Small intestine (tissue), 7 donors: ENCODE results near the gene S100A12. TPM values are rescaled to one million over a fixed set of nuclear protein-coding genes. Genes with fewer than 3 reads are reported as not detected.

Source experiments
- DNase-seq, 2 donors: peaks; one replicate each; pipeline versions ENCODE4 v3.0.0 to v3.0.0-alpha.2; 2013
- FAIRE-seq: peaks from 2 replicates; lab custom pipeline; 2012; peaks lifted over from hg19 to GRCh38; lab: Jason Lieb, UNC
- H3K27ac ChIP-seq, 3 donors: one replicate each; pipeline ENCODE4 v1.5.1; 2013; ENCODE audit warnings: low read length in 2 of 3, mild to moderate bottlenecking in 2 of 3, control low read depth in 1 of 3, inconsistent platforms in 1 of 3, low read depth in 1 of 3, moderate library complexity in 1 of 3
- H3K27me3 ChIP-seq, 3 donors: one replicate each; pipeline ENCODE4 v1.6.1; 2013; ENCODE audit warnings: low read length in 3 of 3, inconsistent platforms in 1 of 3; ENCODE audit not compliant: control insufficient read depth in 3 of 3, insufficient read depth in 3 of 3
- H3K36me3 ChIP-seq, 3 donors: one replicate each; pipeline ENCODE4 v1.6.1; 2013; ENCODE audit warnings: low read length in 3 of 3, inconsistent platforms in 1 of 3, low read depth in 1 of 3, mild to moderate bottlenecking in 1 of 3, moderate library complexity in 1 of 3; ENCODE audit not compliant: control insufficient read depth in 3 of 3, insufficient read depth in 2 of 3
- H3K4me1 ChIP-seq, 3 donors: one replicate each; pipeline ENCODE4 v1.6.1; 2013; ENCODE audit warnings: low read length in 2 of 3, inconsistent platforms in 1 of 3, low read depth in 1 of 3, mild to moderate bottlenecking in 1 of 3, moderate library complexity in 1 of 3; ENCODE audit not compliant: control insufficient read depth in 3 of 3, insufficient read depth in 2 of 3
- H3K4me3 ChIP-seq, 3 donors: one replicate each; pipeline ENCODE4 v1.5.1; 2013; ENCODE audit warnings: low read length in 3 of 3, control low read depth in 1 of 3, inconsistent platforms in 1 of 3, low read depth in 1 of 3, mild to moderate bottlenecking in 1 of 3, moderate library complexity in 1 of 3
- H3K9me3 ChIP-seq, 2 donors: one replicate each; pipeline ENCODE4 v1.6.1; 2013; ENCODE audit warnings: low read depth in 1 of 2, low read length in 1 of 2; ENCODE audit not compliant: control insufficient read depth in 2 of 2, insufficient read depth in 1 of 2
- WGBS, 3 donors: extraction: QIAGEN DNeasy Blood & Tissue Kit; methylation state at CpG; one replicate each; pipeline ENCODE4 v1.1.7; 2013; 5-methylcytosine and 5-hydroxymethylcytosine counted together
- polyA plus RNA-seq, 4 donors: library from polyadenylated mRNA; stranded (reverse) in 3 of 4; unstranded in 1 of 4; fragments of 200-250 nt in 3 of 4; fragments of 120-200 nt in 1 of 4; gene quantifications; one replicate each; pipeline versions ENCODE4 v1.2.1 to v1.2.3, GENCODE V29; 2013
- donor health status: healthy with polysubstance abuse.
- donor health status: control.
- donor health status: control.
- donor health status: Bipolar disorder and iron deficiency.
- donor health status: healthy.

S100A12 gene
- polyA plus RNA-seq, 4 donors = 0.85 to 6.7 (median 2.8) TPM; not detected in 1

DNA sequence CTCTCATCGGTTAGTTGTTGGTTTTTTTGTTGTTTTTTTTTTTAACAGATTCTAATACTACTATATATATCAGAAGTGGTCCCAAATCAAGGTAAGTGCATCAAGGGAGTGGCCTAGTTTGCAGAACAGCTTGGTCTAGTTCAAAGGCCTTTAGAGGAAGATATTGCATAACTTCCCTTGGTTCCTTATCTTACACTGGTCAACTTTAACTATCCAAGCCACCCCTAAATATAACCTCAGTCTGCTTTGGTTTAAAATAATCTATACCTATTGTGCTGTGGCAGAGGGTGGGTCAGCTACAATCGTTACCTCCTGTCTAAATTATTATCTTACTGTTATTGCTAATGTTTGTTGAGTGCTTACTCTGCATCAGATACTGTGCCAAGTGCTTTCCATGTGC, 6.9 kb downstream of the S100A12 start:
- Histone ChIP-seq H3K4me3 (no peak overlapping the region), H3K27ac (no peak overlapping the region), H3K27me3 (peaks cover 0 to 2% (median 0%) of the 10 kb centered on the region in 3 donors), H3K4me1 (peaks cover 0 to 65% (median 0%) of the 10 kb centered on the region in 3 donors), H3K36me3 (no peaks in the 10 kb centered on the region), H3K9me3 (no peaks in the 10 kb centered on the region)
- DNase-seq = peak in 1 of 2 donors; percentile 50
- 29 to 53% (median 34%) methylated on average over 2 of the region's 2 CpGs for WGBS, 3 donors
- FAIRE-seq = no peak

- H3K9me3 ChIP-seq = no peaks in the 10 kb centered on the region
- H3K36me3 ChIP-seq = no peaks in the 10 kb centered on the region
- FAIRE-seq (no peak), DNase-seq (no peak)
- H3K27me3 ChIP-seq = peaks cover 0 to 2% (median 0%) of the 10 kb centered on the region in 3 donors
- H3K4me1 ChIP-seq = peaks cover 0 to 72% (median 0%) of the 10 kb centered on the region in 3 donors
- no peak overlapping the region for H3K27ac ChIP-seq
- H3K4me3 ChIP-seq = no peak overlapping the region
- 53 to 84% (median 71%) methylated on average over 2 of the region's 2 CpGs for WGBS, 3 donors
These were observed 8.3 kb downstream of the S100A12 start for GRCh38 chr1:153367090-153367489.

- FAIRE-seq = no peak
- Histone ChIP-seq H3K36me3 (no peaks in the 10 kb centered on the region), H3K4me1 (peaks cover 0 to 71% (median 0%) of the 10 kb centered on the region in 3 donors), H3K9me3 (no peaks in the 10 kb centered on the region), H3K4me3 (no peak overlapping the region), H3K27ac (no peak overlapping the region), H3K27me3 (peaks cover 0 to 2% (median 0%) of the 10 kb centered on the region in 3 donors)
- no peak for DNase-seq
- 75 to 77% (median 77%) methylated on average over 6 of the region's 6 CpGs for WGBS, 3 donors
These were observed 9.2 kb downstream of the S100A12 start for GRCh38 chr1:153366261-153366660.

- Histone ChIP-seq H3K27me3 (peaks cover 0 to 2% (median 0%) of the 10 kb centered on the region in 3 donors), H3K4me1 (peaks cover 0 to 71% (median 0%) of the 10 kb centered on the region in 3 donors), H3K4me3 (no peak overlapping the region), H3K27ac (no peak overlapping the region), H3K36me3 (peaks cover 0 to 2% (median 0%) of the 10 kb centered on the region in 3 donors), H3K9me3 (no peaks in the 10 kb centered on the region)
- WGBS, 3 donors = 69 to 80% (median 73%) methylated on average over 8 of the region's 8 CpGs
- FAIRE-seq (no peak), DNase-seq (no peak)
These were observed 9.7 kb downstream of the S100A12 start for GRCh38 chr1:153365696-153366095.

GRCh38 chr1:153364766-153365666, 10.4 kb downstream of the S100A12 start:
- Histone ChIP-seq H3K27ac (no peak overlapping the region), H3K27me3 (peaks cover 0 to 2% (median 0%) of the 10 kb centered on the region in 3 donors), H3K4me3 (no peak overlapping the region), H3K36me3 (peaks cover 0 to 2% (median 0%) of the 10 kb centered on the region in 3 donors), H3K9me3 (no peaks in the 10 kb centered on the region), H3K4me1 (peaks cover 0 to 71% (median 0%) of the 10 kb centered on the region in 3 donors)
- DNase-seq (no peak), FAIRE-seq (no peak)
- WGBS, 3 donors = 69 to 73% (median 71%) methylated on average over 12 of the region's 12 CpGs

- Histone ChIP-seq H3K4me3 (no peak overlapping the region), H3K4me1 (peaks cover 0 to 63% (median 0%) of the 10 kb centered on the region in 3 donors), H3K27ac (no peak overlapping the region), H3K36me3 (peaks cover 0 to 2% (median 0%) of the 10 kb centered on the region in 3 donors), H3K9me3 (no peaks in the 10 kb centered on the region), H3K27me3 (peaks cover 0 to 2% (median 0%) of the 10 kb centered on the region in 3 donors)
- DNase-seq (no peak), FAIRE-seq (no peak)
These were observed 11.3 kb downstream of the S100A12 start for GRCh38 chr1:153364156-153364555.

- Histone ChIP-seq H3K27ac (no peak overlapping the region), H3K4me1 (peaks cover 0 to 61% (median 0%) of the 10 kb centered on the region in 3 donors), H3K4me3 (no peak overlapping the region), H3K9me3 (no peaks in the 10 kb centered on the region), H3K27me3 (peaks cover 0 to 2% (median 0%) of the 10 kb centered on the region in 3 donors), H3K36me3 (peaks cover 0 to 2% (median 0%) of the 10 kb centered on the region in 3 donors)
- DNase-seq (no peak), FAIRE-seq (no peak)
- WGBS, 3 donors = 67 to 78% (median 71%) methylated on average over 3 of the region's 3 CpGs
These were observed 11.8 kb downstream of the S100A12 start for GRCh38 chr1:153363641-153364040.

DNA sequence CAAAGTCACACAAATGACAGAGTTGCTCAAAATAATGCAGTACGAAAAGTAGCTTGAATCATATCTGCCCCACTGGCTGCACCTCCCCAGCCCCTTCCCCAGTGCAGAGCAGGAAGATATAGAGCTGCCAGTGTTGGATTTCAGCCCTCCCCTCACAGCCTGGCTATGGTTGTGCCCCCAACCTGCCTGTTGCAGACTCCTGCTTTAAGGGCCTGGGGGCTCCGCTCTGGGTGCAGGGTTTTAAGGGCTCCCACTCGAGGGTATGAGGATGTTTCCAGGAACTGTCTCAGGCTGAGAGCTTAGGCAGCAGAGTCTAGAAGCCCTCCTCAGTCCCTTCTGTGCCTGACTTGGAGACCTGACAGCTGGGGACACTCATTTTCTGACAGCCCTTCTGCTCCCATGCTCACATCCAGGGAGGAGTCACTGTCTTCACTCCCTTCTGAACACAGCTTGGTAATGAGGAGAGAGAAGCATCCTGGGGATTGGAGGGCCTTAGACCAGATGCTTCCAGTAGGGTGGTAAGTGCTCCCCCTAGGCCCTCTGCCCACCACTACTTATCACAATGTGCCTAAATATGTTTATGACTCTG, 13.1 kb downstream of the S100A12 start:
- DNase-seq = no peak
- H3K27me3 ChIP-seq = no peaks in the 10 kb centered on the region
- peaks cover 0 to 66% (median 0%) of the 10 kb centered on the region in 3 donors for H3K4me1 ChIP-seq
- H3K27ac ChIP-seq = no peak overlapping the region
- 72 to 85% (median 72%) methylated on average over 3 of the region's 3 CpGs for WGBS, 3 donors
- H3K36me3 ChIP-seq = peaks cover 0 to 2% (median 0%) of the 10 kb centered on the region in 3 donors
- H3K4me3 ChIP-seq = no peak overlapping the region
- no peaks in the 10 kb centered on the region for H3K9me3 ChIP-seq
- no peak for FAIRE-seq
